ENCODE data around the gene OSGEP.
A peak's percentile ranks its signal among the peaks of the same experiment; 100 is the strongest.
"Not testable (repeated sequence)": the region's sequence is repeated elsewhere in the genome, so short reads cannot be mapped to it uniquely, and the experiment has no call there.

OSGEP gene

DNA sequence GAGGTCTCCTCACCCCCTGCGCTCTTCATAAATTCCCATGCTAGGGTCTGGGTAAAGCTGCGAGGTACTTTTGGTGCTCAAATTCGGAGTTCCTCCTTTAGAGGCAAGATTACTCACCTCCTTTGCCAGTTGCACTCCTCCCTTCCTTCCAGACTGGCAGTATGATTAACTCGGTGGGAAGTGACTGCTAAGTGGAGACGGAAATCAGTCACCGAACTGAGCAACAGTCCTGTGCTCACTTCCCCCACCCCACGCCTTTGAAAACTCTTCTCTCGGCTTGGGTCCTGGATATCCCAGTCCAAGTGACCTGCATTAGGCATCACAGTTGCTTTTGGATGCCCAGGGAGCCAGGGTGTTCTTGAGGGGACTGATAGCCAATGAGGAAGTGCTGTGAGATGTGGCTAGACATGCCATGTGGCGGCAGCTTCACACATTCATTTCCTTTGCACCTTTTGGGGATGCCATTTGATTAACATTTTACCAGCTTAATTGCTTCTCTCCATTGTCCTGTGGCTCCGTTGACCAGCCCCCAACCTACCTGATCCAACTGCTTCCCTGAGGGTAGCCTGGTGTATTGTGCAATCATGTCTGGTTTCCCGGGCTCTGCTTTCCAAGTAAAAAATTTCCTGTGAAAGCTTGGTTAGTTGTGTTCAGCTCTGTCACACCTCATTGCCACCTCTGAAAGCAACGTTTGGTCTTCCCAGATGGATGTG, 15.4 kb upstream of the OSGEP start:
- DNase-seq (ENCODE audit: low read depth in 2 of 2, low spot score in 1 of 2): no peak

DNA sequence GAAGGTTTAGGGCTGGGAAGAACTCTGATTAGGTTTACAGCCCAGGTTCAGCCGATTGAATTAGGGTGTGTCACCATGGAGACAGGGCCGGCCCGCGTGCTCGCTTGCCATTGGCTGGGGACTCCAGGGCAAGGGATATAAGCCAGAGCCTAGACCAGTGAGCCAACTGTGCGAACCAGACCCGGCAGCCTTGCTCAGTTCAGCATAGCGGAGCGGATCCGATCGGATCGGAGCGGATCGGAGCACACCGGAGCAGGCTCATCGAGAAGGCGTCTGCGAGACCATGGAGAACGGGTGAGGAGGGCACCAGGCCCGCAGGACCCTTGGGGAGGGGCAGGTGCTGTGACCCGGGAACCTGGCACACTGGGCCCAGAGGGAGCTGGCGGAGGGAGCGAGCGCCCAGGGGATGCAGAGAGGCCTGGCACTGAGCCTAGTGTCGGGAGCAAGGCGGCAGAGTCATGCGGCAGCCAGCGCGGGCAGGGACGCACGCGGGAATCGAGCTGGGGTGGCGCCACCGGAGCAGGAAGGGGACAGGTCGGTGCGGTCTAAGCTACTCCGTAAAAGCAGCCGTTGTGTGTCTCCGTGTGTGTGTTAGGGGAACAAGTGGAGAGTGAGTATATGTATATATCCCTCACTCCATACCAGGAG, 14.8 kb upstream of the OSGEP start, which contains the start of gene PNP:
TSS of gene PNP (plus strand) at position 165 of the 648 bp plus-strand sequence. CDS start at position 284, 119 bp downstream.
- DNase-seq (ENCODE audit: low read depth in 2 of 2, low spot score in 1 of 2): peak; percentile 73 to 74

- no peak for DNase-seq (ENCODE audit: low read depth in 2 of 2, low spot score in 1 of 2)
Measured at GRCh38 chr14:20468764-20469241, 14.2 kb upstream of the OSGEP start.

- peak; percentile 98 for DNase-seq (ENCODE audit: low read depth in 2 of 2, low spot score in 1 of 2)
Measured at GRCh38 chr14:20461225-20462141, 6.9 kb upstream of the OSGEP start, which contains the start of gene PIP4P1. Gene PIP4P1 (minus strand): TSS chr14:20461434. CDS start chr14:20461325, 109 bp downstream.

DNA sequence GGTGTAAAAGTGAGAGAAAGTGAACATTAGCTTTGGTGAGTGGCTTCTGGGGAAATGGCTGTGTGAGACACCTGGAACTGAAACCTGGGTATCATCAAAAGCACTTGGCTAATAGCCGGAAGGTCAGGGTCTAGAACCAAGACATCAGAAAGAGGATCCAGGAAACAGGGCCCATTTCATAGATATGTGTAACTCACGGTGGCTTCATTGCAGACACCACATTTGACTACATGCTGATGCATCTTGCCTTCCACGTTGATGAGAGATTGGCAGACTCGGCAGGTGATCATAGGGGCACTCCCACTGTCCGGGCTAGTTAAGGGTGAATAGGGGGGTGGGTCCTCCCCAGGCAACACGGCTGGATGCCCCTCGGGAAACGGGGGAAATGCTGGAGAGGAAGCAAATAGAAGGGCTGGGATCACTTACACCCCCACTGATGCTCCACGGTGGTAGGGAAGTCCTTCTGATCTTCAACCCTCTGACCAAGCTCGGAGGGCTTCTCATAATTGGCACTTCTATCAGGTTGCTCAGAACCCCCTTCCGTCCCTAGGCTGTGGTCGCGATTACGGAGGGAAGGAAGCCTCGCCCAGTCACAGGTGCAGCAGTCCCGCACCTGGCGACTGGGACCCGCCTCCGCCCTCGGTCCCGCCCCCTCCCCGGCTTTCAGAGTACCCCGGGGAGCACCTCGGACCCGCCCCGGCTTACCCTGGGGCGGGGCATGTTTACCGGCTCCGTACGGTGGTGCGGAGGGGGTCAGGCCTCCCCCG, 6.0 kb upstream of the OSGEP start:
- peak in 1 of 2 donors; percentile 24 for DNase-seq (ENCODE audit: low read depth in 2 of 2, low spot score in 1 of 2)

- DNase-seq (ENCODE audit: low read depth in 2 of 2, low spot score in 1 of 2): no peak
Measured at GRCh38 chr14:20458031-20458789, 3.6 kb upstream of the OSGEP start.

DNA sequence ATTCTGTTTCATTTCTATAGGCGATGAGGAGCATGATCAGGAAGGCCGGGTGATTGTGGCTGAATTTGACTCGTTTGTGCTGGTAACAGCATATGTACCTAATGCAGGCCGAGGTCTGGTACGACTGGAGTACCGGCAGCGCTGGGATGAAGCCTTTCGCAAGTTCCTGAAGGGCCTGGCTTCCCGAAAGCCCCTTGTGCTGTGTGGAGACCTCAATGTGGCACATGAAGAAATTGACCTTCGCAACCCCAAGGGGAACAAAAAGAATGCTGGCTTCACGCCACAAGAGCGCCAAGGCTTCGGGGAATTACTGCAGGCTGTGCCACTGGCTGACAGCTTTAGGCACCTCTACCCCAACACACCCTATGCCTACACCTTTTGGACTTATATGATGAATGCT, 2.4 kb upstream of the OSGEP start:
- no peak for DNase-seq (ENCODE audit: low read depth in 2 of 2, low spot score in 1 of 2)

DNA sequence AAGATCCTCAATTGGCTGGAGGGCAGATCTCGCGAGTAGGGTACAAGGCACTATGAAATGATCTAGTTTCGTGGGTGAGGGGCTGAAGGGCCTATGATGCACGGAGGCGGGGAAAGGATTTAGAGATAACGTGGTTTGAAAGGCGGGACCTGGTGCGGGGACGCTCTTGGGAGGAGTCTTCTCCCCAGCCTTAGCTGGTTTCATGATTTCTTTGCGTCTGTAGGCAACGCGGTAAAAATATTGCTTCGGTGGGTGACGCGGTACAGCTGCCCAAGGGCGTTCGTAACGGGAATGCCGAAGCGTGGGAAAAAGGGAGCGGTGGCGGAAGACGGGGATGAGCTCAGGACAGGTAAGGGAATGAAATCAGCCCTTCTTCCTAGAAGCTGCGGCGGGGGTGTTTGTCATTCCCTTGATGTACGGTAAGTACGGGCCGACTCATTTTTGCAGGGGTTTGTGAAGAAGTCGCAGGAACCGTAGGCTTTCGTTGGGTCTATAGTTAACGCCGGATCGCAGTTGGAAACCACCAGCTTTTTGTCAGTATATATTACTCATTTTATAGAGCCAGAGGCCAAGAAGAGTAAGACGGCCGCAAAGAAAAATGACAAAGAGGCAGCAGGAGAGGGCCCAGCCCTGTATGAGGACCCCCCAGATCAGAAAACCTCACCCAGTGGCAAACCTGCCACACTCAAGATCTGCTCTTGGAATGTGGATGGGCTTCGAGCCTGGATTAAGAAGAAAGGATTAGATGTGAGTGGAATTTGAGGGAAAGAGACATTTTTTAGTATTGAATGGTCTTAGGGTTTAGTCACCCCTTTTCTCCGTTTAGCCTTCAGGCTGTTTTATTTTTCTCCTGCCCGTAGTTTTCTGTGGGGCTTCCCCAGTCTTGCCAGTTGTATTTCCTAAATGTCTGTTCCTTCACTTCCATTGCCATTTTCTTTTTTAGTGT, 1.0 kb upstream of the OSGEP start:
- no peak for DNase-seq (ENCODE audit: low read depth in 2 of 2, low spot score in 1 of 2)

GRCh38 chr14:20452831-20453230, 1.8 kb downstream of the OSGEP start:
- not testable (repeated sequence) for DNase-seq (ENCODE audit: low read depth in 2 of 2, low spot score in 1 of 2)

DNA sequence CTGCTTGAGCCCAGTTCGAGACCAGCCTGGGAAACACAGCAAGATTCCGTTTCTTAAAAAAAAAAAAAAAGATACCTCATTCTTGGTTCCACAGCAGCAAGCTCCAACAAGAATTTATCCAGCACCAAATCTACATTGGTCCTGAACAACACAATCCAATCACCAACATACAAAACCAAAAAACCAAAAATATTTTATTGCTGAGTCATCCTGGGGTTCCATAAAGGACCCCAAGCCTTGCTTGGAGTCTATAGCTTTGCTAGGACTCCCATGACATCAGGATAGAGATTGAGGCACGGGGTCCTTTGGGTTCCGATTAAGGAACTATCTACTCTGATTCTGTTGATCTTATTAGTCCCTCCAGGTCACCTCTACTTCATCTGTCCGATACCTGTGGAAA, 7.7 kb downstream of the OSGEP start:
- DNase-seq (ENCODE audit: low read depth in 2 of 2, low spot score in 1 of 2): no peak

GRCh38 chr14:20443650-20444049, 11.0 kb downstream of the OSGEP start:
- DNase-seq (ENCODE audit: low read depth in 2 of 2, low spot score in 1 of 2): not testable (repeated sequence)

DNA sequence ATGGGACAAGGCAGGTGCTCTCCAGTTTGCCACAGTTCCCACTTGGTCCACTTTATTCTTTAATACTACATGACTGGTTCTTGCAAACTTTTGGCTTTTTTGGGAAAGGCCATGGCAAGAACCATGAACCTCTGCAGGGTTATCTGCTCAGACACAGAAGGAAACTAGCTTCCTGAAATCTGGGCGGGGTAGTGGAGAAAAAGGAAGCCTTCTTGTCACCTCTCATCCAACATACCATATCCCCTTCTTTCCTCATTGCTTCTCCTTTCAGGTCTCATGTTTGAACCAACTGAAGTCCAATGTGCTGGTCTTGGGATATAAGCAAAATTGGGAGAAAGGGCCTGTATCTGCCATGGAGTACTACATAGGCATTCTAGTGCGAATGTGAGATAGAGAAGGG, 13.2 kb downstream of the OSGEP start:
- DNase-seq (ENCODE audit: low read depth in 2 of 2, low spot score in 1 of 2): no peak

DNA sequence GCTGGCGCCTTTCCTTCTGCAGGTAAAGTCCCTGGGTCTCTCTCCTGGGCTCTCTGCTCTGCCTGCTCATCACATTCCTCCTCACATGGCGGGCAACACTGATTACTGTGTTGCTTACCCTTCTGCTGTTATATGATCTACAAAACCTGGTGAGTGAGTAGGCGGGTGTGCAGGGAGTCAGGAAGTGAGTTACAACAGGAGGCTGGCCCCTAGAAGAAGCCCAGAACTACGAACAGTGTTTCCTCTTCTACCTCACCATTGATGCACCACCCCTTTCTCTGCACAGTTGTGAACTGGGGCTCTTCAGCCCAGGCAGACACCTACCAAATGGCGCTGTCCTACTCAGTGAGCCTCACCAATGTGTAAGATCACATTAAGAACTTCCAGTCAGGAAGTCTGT, 13.7 kb downstream of the OSGEP start:
- DNase-seq (ENCODE audit: low read depth in 2 of 2, low spot score in 1 of 2): no peak

GRCh38 chr14:20440465-20440864, 14.1 kb downstream of the OSGEP start:
- no peak for DNase-seq (ENCODE audit: low read depth in 2 of 2, low spot score in 1 of 2)

GRCh38 chr14:20438664-20439063, 15.9 kb downstream of the OSGEP start:
- DNase-seq (ENCODE audit: low read depth in 2 of 2, low spot score in 1 of 2): no peak

- DNase-seq (ENCODE audit: low read depth in 2 of 2, low spot score in 1 of 2): no peak
Measured at GRCh38 chr14:20436363-20436755, 18.3 kb downstream of the OSGEP start.

GRCh38 chr14:20435582-20436362, 18.8 kb downstream of the OSGEP start, which contains the start of gene KLHL33:
Gene KLHL33 (minus strand): TSS chr14:20436166. CDS start chr14:20435811, 355 bp downstream.
- DNase-seq (ENCODE audit: low read depth in 2 of 2, low spot score in 1 of 2): no peak

Data from stimulated activated CD8-positive, alpha-beta memory T cell treated with anti-CD3 and anti-CD28 coated beads, Interleukin-4, amount 100 ng/mL, for 4 hours (primary cell).